HG03159 (cell line): ENCODE results near the gene ZNF385C.

Experiments
- ATAC-seq: cut with Tn5 transposase; IDR thresholded peaks from one replicate; pipeline ENCODE4 v1.9.1; 2021; ENCODE audit warnings: mild to moderate bottlenecking, moderate library complexity; ENCODE audit not compliant: unreplicated experiment

ZNF385C gene

GRCh38 chr17:42078396-42079043, 19.8 kb downstream of the ZNF385C start:
- ATAC-seq, result no peak

DNA sequence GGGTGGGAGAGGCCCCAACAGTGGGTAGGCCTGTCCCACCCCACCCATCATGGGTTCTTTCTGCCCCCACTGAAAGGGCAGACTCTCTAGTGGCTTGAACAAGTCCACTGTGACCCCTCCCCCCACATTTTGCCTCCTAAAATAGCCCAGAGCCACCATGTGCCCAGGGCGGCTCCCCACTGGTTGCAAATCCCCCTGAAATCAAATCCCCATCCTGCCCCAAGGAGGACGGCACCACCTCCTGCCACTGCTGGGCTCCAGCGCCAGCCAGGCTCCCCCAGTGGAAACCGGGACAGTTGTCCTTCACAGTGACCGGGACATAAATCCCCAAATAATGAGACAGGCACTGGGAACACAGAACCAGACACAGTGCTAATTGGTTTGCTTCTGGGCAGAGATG, 20.5 kb downstream of the ZNF385C start:
- ATAC-seq, result no peak

GRCh38 chr17:42076797-42077559, 21.3 kb downstream of the ZNF385C start:
- ATAC-seq, result no peak

GRCh38 chr17:42075789-42076188, 22.5 kb downstream of the ZNF385C start:
- ATAC-seq, result no peak

GRCh38 chr17:42072323-42073187, 25.7 kb downstream of the ZNF385C start:
- ATAC-seq, result no peak

DNA sequence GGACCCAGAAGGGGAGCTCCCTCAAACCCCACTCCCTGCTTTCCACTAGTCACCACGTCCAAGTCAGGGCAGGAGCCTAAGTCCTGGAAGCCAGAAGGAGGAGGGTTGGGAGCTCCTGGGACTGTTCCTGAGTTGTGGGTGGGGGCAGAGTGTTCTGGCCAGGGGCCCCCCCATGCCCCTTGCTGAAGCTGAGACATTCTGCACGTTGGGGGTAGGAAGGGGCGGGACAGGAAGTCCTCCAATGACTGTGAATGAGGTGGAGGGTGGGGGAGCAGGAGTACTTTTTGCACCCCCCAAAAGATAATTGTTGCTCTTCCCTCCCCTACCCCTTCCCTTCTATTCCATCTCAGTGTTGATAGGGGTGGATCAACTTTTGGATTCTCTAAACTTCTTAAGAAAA, 26.5 kb downstream of the ZNF385C start:
- ATAC-seq, result no peak

GRCh38 chr17:42068979-42069378, 29.3 kb downstream of the ZNF385C start:
- no peak for ATAC-seq

DNA sequence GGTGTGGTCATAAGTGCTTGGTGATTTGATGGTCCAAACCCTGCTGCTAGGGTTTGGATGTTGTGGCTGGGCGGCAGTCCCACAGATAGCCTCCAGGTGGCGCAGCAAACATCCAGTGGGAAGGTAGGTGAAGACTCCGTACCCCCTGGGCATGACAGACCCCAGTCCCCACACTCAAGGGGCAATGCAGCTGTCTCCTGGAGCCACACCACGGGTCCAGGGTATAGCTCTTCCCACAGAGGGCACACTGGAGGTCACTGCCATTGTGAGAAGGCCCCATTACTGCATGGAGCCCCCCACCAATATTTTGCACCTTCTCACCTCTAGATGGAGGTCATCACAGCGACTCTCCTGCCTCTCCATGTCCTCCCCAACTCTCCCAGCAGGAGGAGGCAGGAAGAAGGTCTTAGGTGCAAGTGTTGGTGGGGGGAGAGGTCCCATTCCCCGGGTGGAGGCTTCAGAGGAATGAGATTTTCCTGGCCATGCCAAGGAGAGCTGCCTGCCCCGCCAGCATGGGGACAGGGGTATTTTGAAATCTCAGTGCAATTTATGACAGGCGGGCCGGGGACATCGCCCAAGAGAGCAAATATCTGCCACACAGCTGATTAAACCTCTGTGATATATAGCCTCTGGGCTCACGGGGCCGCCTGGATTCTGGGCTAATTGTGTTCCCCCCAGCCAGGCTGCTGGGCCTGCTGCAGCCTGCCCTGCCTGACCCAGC, 30.7 kb downstream of the ZNF385C start:
- no peak for ATAC-seq

- no peak for ATAC-seq
These were observed 33.1 kb downstream of the ZNF385C start for GRCh38 chr17:42065201-42065600.

DNA sequence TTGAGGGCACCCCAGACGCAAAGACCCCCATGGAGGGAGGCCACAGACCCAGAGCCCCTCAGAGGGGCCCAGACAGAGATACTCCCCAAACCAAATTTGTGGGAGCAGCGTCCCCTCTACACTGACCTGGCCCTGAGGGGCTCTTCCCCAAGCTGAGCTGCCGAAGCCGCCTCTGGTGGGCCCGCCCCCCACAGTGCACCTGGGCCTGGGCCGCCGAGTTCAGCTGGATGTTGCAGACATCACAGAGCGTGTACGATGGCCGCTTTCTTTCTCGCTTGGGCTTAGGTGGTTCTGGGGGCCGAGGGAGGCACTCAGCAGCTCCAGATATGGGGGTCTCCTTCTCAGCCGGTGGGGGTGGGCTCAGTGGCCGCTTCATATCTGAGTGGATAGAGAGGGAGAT, 35.6 kb downstream of the ZNF385C start:
- no peak for ATAC-seq

DNA sequence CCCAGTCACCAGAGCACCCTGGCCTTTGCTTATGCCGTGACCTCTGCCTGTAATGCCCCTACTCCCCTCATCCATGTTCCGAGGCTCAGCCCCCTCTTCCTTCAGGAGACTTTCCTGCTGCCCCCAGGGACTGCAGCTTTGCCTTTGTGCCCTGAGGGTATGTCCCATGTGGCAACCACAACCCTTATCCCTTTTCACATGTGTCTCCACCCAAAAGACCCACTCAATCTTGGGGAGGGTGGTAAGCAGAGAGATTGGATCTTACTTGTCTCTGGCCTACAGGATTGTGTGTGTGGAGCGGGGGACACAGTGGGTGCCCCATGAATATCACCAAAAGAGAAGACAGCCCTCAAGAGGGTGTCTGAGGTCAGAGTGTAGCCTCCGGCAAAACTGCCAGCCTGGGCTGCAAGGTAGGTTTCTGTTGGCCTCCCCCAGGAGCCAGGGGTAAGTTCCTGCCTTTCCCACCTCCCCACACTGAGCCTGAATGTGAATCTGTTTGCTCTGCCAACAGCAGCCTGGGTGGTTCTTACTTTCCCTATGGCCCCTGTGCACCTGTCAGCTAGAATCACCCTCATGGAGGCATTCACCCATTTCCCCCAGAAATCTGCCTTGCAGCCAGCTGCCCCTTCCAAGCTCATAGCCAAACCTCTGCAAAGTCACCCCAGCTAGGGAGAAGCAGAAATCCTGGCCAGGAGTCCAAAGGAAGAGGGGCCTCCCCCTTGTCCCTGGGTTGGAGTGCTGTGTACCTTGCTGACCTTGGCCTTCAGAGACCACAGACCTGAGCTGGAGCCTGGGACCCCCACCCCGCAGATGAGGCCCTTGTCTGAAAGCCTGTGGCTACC, 36.4 kb downstream of the ZNF385C start:
- ATAC-seq, result no peak

GRCh38 chr17:42060231-42060630, 38.0 kb downstream of the ZNF385C start:
- no peak for ATAC-seq

DNA sequence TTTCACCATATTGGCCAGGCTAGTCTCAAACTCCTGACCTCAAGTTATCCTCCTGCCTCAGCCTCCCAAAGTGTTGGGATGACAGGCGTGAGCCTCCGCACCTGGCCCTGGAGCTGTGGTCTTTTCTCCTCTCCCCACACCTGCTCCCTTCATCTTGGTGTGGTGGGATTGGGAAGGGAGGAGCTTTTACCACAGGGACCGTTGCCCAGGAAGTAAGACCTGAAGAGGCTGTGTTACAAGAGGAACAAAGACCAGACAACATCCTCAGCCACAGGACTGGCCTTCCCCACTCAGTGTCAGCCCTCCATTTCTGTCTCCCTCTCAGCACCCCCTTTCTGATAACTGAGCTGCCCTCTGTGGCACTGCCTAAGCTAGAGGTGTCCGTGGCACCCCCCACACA, 38.5 kb downstream of the ZNF385C start:
- ATAC-seq, result no peak

- no peak for ATAC-seq
These were observed 40.2 kb downstream of the ZNF385C start for GRCh38 chr17:42058063-42058462.

- no peak for ATAC-seq
These were observed 41.6 kb downstream of the ZNF385C start for GRCh38 chr17:42056635-42057034.

- no peak for ATAC-seq
These were observed 42.8 kb downstream of the ZNF385C start for GRCh38 chr17:42055496-42055895.

- no peak for ATAC-seq
These were observed 43.2 kb downstream of the ZNF385C start for GRCh38 chr17:42055027-42055426.

GRCh38 chr17:42053731-42054500, 44.4 kb downstream of the ZNF385C start:
- no peak for ATAC-seq

GRCh38 chr17:42052346-42052877, 45.9 kb downstream of the ZNF385C start:
- ATAC-seq, result no peak
